ENCODE data around the gene BORCS5.

DNA sequence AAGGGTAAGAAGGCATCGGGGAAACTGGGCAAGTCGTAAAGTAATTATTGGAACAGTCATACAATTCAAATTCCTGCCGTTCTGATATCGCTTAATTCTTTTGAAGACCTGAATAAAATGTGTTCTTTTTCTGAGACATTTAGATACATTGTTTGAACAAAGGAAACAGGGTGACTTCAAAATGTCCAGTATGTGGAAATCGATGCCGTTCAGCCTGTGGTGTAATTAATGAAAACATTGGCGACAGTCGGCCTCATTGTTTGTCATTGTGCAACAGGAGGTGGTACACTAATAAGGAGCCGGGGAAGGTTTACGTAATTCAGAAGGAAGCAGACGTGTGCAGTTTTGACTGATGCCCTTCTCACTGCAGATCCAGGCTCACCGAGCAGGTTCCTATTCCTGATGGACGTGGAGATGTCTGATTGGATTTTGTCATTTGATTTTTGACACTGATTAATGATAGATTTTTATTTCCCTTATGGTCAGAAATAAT is 92.7 kb downstream of the BORCS5 start:
- TF ChIP-seq EZH2 (IDR thresholded peaks at IDR 0.05; ENCODE audit: insufficient read depth, poor library complexity, severe bottlenecking) = no peak
- no peak for TF ChIP-seq EZH2phosphoT487 (IDR thresholded peaks at IDR 0.05; ENCODE audit: insufficient read depth, low read depth)

All from GM23248 (cell line).